Large intestine (tissue), 3 donors: ENCODE measurements around the gene IL19. TPM values are rescaled to one million over a fixed set of nuclear protein-coding genes. Genes with fewer than 3 reads are reported as not detected.

Experiments used
- DNase-seq, 2 donors: peaks; one replicate each; pipeline versions ENCODE4 v3.0.0 to v3.0.0-alpha.2; 2013
- H3K27ac ChIP-seq: one replicate; pipeline ENCODE4 v1.5.1; 2013; ENCODE audit warnings: low read length
- H3K27me3 ChIP-seq: 2 replicates; pipeline ENCODE4 v1.6.1; 2013; ENCODE audit warnings: low read length; ENCODE audit not compliant: control insufficient read depth, insufficient read depth
- H3K36me3 ChIP-seq: 2 replicates; pipeline ENCODE4 v1.6.1; 2013; ENCODE audit warnings: low read length; ENCODE audit not compliant: control insufficient read depth, insufficient read depth
- H3K4me1 ChIP-seq: one replicate; pipeline ENCODE4 v1.6.1; 2013; ENCODE audit warnings: low read length; ENCODE audit not compliant: control insufficient read depth, insufficient read depth
- H3K4me3 ChIP-seq: one replicate; pipeline ENCODE4 v1.5.1; 2013; ENCODE audit warnings: low read length
- H3K9me3 ChIP-seq: one replicate; pipeline ENCODE4 v1.6.1; 2013; ENCODE audit warnings: mild to moderate bottlenecking, low read depth, low read length, moderate library complexity; ENCODE audit not compliant: control insufficient read depth
- WGBS: methylation state at CpG from one replicate; pipeline ENCODE4 v1.1.5; 2013; ENCODE audit warnings: low lambda C conversion rate; ENCODE audit not compliant: insufficient coverage; 5-methylcytosine and 5-hydroxymethylcytosine counted together
- polyA plus RNA-seq: library from polyadenylated mRNA; unstranded; fragments of 120-200 nt; gene quantifications from one replicate; pipeline ENCODE4 v1.2.1, GENCODE V29; 2013

Gene IL19
- polyA plus RNA-seq, 1 donor, result not detected

DNA sequence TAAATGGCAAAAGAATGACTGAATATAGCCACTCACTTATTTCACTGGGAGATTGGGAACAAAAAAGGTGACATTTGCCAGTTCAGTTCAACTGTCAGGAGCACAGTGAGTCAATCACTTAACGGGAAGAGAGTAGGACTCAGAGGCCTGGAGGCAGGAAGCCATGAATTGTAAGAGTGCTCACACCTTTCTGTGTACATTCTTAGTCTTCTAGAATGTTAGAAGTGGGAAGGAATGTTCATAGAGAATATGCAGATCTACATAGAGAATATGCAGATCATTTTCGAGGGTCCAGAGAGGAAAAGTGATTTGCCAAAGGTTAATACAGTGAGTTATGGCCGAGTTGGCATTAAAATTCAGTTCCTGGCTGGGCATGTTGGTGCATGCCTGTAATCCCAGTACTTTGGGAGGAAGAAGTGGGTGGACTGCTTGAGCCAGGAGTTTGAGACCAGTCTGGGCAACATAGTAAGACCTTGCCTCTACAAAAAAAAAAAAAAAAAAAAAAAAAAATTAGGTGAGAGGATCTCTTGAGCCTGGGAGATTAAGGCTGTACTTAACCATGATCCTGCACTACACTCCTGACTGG lies 103.1 kb downstream of the IL19 start:
- Histone ChIP-seq H3K27ac (no peak overlapping the region), H3K4me3 (no peak overlapping the region), H3K9me3 (peaks cover 15% of the 10 kb centered on the region), H3K4me1 (no peaks in the 10 kb centered on the region), H3K27me3 (no peaks in the 10 kb centered on the region), H3K36me3 (no peaks in the 10 kb centered on the region)
- no peak for DNase-seq
- WGBS, result no CpG with 5 or more reads among the region's 3 CpGs

DNA sequence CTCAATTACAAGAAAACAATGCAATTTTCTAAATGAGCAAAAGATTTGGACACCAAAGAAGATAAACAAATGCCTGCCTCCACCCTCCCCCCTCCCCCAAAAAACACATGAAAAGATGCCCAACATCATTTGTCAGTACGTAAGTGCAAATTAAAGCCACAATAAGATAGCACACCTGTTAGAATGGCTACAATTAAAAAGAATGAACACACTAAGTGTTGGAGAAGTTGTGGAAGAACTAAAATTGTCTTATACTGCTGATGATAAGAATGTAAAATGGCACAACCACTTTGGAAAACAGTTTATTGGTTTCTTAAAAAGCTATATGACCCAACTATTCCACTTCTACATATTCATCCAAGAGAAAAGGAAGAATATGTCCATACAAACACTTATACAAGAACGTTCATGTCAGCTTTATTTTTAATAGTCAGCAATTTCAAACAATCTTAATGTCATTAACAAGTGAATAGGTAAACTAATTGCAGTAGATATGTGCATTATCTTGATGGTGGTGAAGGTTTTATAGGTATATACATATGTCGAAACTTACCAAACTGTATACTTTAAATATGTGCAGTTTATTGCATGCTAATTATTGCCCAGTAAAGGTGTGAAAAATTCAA lies 105.3 kb downstream of the IL19 start:
- 86% methylated on average over 1 of the region's 3 CpGs for WGBS
- peaks cover 17% of the 10 kb centered on the region for H3K9me3 ChIP-seq
- no peaks in the 10 kb centered on the region for H3K27me3 ChIP-seq
- no peaks in the 10 kb centered on the region for H3K4me1 ChIP-seq
- DNase-seq, result no peak
- H3K36me3 ChIP-seq, result no peaks in the 10 kb centered on the region
- H3K4me3 ChIP-seq, result no peak overlapping the region
- no peak overlapping the region for H3K27ac ChIP-seq

DNA sequence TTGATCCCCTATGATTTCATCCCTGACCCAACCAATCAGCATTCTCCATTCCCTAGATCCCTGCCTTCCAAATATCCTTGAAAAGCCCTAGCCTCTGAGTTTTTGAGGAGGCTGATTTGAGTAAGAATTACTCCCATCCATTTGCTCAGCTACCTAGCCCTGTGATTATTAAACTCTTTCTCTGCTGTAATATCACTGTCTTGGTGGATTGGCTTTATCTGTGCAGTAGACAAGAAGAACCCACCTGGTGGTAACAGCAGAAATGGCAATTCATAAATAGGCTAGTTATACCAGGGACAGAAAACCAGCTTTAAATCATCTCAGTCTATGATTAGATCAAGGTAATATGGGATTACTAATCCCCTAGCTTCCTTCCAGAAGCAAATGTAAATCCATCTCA lies 107.9 kb downstream of the IL19 start:
- no peak overlapping the region for H3K27ac ChIP-seq
- DNase-seq, result no peak
- H3K27me3 ChIP-seq, result no peaks in the 10 kb centered on the region
- H3K36me3 ChIP-seq, result no peaks in the 10 kb centered on the region
- H3K4me3 ChIP-seq, result no peak overlapping the region
- no peaks in the 10 kb centered on the region for H3K4me1 ChIP-seq
- H3K9me3 ChIP-seq, result peaks cover 13% of the 10 kb centered on the region

DNA sequence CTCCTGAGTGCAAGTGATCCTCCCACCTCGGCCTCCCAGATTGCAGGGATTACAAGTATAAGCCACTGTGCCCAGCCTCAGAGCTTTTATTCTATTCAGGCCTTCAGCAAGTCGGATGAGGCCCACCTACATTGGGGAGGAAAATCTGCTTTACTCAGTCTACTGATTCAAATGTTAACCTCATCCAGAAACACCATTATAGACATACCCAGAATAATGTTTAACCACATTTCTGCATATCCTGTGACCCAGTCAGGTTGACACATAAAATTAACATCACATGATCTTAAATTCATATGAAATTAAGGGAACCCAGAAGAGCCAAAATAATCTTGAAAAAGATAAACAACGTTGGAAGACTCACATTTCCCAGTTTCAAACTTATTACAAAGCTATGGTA lies 109.7 kb downstream of the IL19 start:
- DNase-seq, result no peak
- no peaks in the 10 kb centered on the region for H3K27me3 ChIP-seq
- no peak overlapping the region for H3K4me3 ChIP-seq
- no peak overlapping the region for H3K27ac ChIP-seq
- WGBS, result 83% methylated on average over 1 of the region's 3 CpGs
- no peaks in the 10 kb centered on the region for H3K36me3 ChIP-seq
- no peaks in the 10 kb centered on the region for H3K4me1 ChIP-seq
- peaks cover 13% of the 10 kb centered on the region for H3K9me3 ChIP-seq

DNA sequence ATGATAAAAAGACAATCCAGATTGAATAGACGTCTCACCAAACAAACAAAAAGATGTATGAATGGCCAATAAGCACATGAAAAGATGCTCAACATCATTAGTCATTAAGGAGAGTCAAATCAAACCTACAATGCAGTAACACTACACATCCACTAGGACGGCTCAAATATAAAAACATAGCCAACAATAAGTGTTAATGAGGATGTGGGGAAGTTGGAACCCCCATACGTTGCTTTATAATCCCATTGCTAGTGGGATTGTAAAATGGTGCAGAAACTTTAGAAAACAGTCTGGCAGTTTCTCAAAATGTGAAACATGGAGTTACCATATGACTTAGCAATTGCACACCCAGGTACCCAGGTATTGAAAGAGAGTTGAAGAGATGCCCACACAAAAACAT lies 112.0 kb downstream of the IL19 start:
- Histone ChIP-seq H3K27me3 (no peaks in the 10 kb centered on the region), H3K9me3 (peaks cover 5% of the 10 kb centered on the region), H3K27ac (no peak overlapping the region), H3K4me3 (no peak overlapping the region), H3K4me1 (no peaks in the 10 kb centered on the region), H3K36me3 (no peaks in the 10 kb centered on the region)
- DNase-seq, result no peak
- WGBS, result 71% methylated on average over 1 of the region's 3 CpGs

DNA sequence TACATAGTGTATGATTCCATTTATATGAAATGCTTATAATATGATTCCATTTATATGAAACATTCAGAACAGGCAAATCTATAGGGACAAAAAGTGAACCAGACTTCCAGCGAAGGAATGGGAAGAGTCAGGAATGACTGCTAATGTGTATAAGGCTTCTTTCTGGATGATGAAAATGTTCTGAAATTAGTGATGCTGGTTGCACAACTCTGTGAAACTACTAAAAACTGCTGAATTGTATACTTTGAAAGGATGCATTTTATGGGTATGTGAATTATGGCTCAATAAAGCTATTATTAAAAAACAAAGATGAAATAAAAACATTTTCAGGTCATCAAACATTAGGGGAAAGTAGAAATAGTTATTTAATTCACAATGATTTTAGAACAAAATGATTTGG lies 112.6 kb downstream of the IL19 start:
- Histone ChIP-seq H3K4me1 (no peaks in the 10 kb centered on the region), H3K27ac (no peak overlapping the region), H3K4me3 (no peak overlapping the region), H3K36me3 (no peaks in the 10 kb centered on the region), H3K9me3 (peaks cover 5% of the 10 kb centered on the region), H3K27me3 (no peaks in the 10 kb centered on the region)
- 100% methylated on average over 1 of the region's 1 CpG for WGBS
- DNase-seq, result no peak

DNA sequence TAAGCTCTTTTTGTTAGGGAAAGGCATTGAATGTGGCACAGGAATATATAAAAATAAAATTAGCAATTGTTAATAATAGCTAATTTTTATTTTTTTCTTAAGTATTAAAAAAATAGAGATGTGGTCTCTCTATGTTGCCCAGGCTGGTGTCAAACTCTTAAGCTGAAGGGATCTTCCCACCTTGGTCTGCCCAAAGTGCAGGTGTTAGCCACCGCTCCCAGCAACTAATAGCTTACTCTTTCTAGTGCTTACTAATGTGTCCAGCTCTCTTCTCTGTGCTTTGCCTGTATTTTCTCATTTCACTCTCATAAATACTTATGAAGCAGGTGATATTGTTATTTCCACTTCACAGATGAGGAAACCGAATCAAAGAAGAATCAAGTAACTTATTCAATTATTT lies 113.3 kb downstream of the IL19 start:
- no peak overlapping the region for H3K4me3 ChIP-seq
- no peak overlapping the region for H3K27ac ChIP-seq
- 100% methylated on average over 1 of the region's 2 CpGs for WGBS
- no peaks in the 10 kb centered on the region for H3K27me3 ChIP-seq
- no peak for DNase-seq
- no peaks in the 10 kb centered on the region for H3K36me3 ChIP-seq
- no peaks in the 10 kb centered on the region for H3K4me1 ChIP-seq
- H3K9me3 ChIP-seq, result no peaks in the 10 kb centered on the region

DNA sequence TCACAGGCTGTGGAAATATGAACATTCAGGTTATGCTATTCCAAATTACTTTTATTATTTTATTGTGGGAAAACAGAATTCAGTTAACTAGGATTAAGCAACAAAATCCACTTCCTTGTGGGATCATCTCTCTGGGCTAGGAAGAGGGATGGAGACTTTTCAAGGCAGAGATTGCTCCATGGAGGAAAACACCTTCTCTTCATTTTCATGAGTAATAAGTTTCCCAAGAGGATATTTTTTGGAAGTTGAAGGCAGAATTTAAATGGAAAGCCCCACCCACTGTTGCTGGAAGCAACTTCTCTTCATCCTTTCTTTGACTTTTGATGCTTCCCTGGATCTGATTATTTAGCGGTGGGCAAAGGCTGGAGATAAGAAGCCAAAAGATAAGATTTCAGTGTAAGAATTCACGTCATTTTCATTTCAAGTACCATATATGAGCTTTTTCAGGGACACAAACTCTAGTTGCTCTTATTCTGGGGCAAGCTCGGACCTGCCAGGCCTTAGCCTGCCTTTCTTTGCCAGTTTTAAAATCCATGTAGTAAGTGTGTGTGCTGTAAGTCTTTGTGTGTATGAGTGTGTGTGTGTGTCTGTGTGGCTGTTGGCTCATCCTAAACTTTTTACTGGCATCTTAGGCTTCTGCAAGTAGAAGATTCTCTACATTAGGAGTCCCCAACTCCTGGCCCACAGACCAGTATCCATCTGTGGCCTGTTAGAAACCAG lies 114.9 kb downstream of the IL19 start:
- DNase-seq, result no peak
- Histone ChIP-seq H3K4me1 (no peaks in the 10 kb centered on the region), H3K4me3 (no peak overlapping the region), H3K27ac (no peak overlapping the region), H3K9me3 (no peaks in the 10 kb centered on the region), H3K36me3 (no peaks in the 10 kb centered on the region), H3K27me3 (no peaks in the 10 kb centered on the region)
- no CpG with 5 or more reads among the region's 3 CpGs for WGBS

DNA sequence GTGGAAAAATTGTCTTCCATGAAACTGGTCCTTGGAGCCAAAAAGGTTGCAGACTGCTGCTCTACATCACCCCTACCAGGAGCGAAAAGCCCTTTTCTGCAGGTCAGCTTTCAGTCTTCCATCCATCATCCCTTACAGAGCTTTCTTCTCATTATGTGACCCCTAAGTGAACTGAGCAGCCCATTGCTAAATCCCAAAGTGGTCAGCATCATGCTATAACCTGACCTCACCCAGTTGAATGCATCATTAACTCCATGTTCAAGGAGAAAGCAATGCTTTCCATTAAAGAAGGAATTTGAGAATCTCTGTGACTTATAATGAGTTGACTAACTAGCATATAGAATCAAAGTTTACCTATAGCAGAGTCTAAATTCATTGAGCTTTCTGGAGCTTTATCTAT lies 116.3 kb downstream of the IL19 start:
- no peak for DNase-seq
- WGBS, result no CpG with 5 or more reads among the region's 1 CpG
- Histone ChIP-seq H3K4me1 (no peaks in the 10 kb centered on the region), H3K27ac (no peak overlapping the region), H3K27me3 (no peaks in the 10 kb centered on the region), H3K9me3 (no peaks in the 10 kb centered on the region), H3K4me3 (no peak overlapping the region), H3K36me3 (no peaks in the 10 kb centered on the region)

DNA sequence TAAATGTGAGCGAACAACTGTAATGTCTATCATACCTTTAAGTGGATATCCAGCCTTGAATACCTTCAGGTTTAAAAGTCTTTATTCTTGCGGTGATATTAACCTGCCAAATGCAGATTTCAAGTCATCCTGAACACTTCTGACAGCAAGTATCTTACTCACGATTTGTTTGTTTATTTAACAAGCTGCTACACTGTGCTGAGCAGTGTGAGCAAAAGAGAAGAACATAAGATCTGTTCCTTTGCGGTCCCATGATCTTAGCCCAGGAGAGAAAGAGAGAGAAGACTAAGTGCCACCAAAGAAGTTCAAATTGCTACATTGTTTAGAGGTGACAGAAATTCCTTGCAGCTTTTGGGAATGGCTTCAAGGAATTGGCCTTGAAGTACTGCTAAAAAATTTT lies 117.1 kb downstream of the IL19 start:
- Histone ChIP-seq H3K4me3 (no peak overlapping the region), H3K4me1 (no peaks in the 10 kb centered on the region), H3K36me3 (no peaks in the 10 kb centered on the region), H3K27ac (no peak overlapping the region), H3K9me3 (no peaks in the 10 kb centered on the region), H3K27me3 (no peaks in the 10 kb centered on the region)
- 86% methylated on average over 1 of the region's 4 CpGs for WGBS
- no peak for DNase-seq
